ENCODE measurements around the gene SDK2.

- TF ChIP-seq GATA2 (IDR thresholded peaks at IDR 0.05; ENCODE audit: low read depth, low read length) (no peak), GATA3 (IDR thresholded peaks at IDR 0.05; ENCODE audit: low read depth, low read length) (no peak)
These were observed 284.2 kb downstream of the SDK2 start for GRCh38 chr17:73359987-73360410.

Data from SH-SY5Y (cell line).